ENCODE results near the gene DAND5.

Gene DAND5

DNA sequence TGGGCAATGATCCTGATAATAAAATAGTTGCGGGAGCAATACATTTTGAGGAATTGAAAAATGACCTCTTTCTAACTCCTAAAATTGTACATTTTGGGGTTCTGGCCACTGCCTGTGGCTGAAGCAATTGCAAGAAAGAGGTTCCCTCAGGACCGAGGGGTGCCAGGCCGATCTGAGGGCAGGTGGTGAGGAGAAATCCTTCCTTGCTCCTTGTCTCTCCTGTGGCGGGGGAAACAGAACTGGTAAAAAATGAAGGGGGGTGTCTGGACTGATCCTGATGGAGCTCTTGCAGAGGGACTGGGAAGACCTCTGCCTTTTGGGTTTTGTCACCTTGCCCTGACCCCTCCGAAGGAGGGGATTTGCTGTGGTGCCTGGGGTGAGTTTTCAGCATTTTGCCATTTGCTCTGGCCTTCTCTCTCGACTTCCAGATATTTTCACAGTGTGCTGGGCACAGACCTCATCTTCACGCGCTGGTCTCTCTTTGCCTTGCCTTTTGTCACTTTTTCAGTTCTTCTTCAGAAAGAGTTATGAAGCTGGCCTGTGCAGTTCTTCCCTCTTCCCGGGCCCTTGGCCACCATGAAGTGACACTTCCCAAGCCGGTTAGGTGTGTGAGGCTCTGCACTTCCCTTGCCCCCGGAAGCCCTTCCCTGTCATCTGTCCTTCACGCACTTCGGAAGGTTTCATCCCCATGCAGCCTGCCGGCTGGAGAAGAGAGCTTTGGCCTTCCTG, 48.1 kb downstream of the DAND5 start:
- no peaks in the 10 kb centered on the region for H3K4me1 ChIP-seq (ENCODE audit: control insufficient read depth, low read length)
- no peaks in the 10 kb centered on the region for H3K9me3 ChIP-seq (ENCODE audit: control insufficient read depth, insufficient read depth, low read length)
- no peaks in the 10 kb centered on the region for H3K9me2 ChIP-seq (replicated peaks; ENCODE audit: control insufficient read depth, low read length)
- no peak overlapping the region for H3K27ac ChIP-seq (ENCODE audit: low read depth, low read length)
- H3K36me3 ChIP-seq (ENCODE audit: control insufficient read depth, low read length), result no peaks in the 10 kb centered on the region
- H4K20me1 ChIP-seq (ENCODE audit: control insufficient read depth, insufficient read depth, low read depth, low read length), result no peaks in the 10 kb centered on the region
- H3K79me2 ChIP-seq (ENCODE audit: control insufficient read depth, low read length), result no peaks in the 10 kb centered on the region
- peaks cover 63% of the 10 kb centered on the region for H3K27me3 ChIP-seq (ENCODE audit: control insufficient read depth, low read length)
- H3F3A ChIP-seq (ENCODE audit: control insufficient read depth, insufficient read depth), result no peaks in the 10 kb centered on the region
- no peak overlapping the region for H3K4me2 ChIP-seq (ENCODE audit: low read length)
- H3K4me3 ChIP-seq (ENCODE audit: low read length), result no peak overlapping the region
- TF ChIP-seq, protein P1, sequence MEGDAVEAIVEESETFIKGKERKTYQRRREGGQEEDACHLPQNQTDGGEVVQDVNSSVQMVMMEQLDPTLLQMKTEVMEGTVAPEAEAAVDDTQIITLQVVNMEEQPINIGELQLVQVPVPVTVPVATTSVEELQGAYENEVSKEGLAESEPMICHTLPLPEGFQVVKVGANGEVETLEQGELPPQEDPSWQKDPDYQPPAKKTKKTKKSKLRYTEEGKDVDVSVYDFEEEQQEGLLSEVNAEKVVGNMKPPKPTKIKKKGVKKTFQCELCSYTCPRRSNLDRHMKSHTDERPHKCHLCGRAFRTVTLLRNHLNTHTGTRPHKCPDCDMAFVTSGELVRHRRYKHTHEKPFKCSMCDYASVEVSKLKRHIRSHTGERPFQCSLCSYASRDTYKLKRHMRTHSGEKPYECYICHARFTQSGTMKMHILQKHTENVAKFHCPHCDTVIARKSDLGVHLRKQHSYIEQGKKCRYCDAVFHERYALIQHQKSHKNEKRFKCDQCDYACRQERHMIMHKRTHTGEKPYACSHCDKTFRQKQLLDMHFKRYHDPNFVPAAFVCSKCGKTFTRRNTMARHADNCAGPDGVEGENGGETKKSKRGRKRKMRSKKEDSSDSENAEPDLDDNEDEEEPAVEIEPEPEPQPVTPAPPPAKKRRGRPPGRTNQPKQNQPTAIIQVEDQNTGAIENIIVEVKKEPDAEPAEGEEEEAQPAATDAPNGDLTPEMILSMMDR (IDR thresholded peaks at IDR 0.05; ENCODE audit: low read depth, low read length, poor library complexity, severe bottlenecking), result no peak
- TF ChIP-seq EZH2phosphoT487 (IDR thresholded peaks at IDR 0.05; ENCODE audit: borderline replicate concordance, low read length), result no peak

DNA sequence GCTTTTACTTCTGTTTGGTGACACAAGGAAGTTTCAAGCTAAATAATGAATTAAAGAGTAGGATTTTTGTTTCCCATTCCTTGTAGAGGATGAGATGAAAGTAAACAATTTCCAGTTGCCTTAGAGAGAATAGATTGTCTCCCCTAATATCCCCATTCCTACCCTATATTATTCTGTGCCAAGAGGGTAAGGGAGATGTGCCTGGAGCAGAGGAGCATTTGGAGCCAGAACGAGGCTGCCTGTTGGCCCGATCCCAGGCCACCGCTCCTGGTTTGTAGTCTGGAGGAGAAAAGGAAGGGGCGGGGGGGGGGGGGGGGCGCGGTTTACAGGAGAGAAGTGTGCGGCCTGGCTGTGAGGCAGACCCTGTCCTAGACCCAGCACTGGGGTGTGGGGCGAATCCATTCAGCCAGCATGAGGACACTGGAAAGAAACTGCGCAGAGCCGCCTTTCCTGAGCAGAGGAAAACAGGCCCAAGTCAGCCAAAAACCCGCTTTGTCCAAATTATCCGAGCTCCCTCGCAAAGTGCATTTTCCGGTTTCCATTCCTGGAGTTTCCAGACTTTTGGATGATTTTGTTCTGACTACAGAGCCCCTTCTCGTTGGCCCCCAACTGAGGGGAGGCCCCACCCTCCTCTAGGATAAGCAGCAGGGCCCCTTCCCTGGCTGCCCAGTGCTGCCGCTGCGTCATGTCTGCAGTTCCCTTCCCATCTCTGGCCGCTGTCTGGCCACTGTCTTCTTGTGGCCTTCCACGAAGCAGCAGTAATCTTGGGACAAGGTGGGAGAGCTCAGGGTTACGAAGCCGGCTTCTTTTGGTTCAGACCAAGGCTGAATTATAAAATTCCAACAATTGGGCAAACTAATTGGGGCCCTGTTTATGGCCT, 48.9 kb downstream of the DAND5 start:
- H3K79me2 ChIP-seq (ENCODE audit: control insufficient read depth, low read length), result no peaks in the 10 kb centered on the region

GRCh38 chr19:13019332-13019731, 50.0 kb downstream of the DAND5 start:
- Histone ChIP-seq H3K79me2 (ENCODE audit: control insufficient read depth, low read length) (no peaks in the 10 kb centered on the region), H3F3A (ENCODE audit: control insufficient read depth, insufficient read depth) (no peaks in the 10 kb centered on the region), H3K9me2 (replicated peaks; ENCODE audit: control insufficient read depth, low read length) (no peaks in the 10 kb centered on the region), H3K4me2 (ENCODE audit: low read length) (no peak overlapping the region), H4K20me1 (ENCODE audit: control insufficient read depth, insufficient read depth, low read depth, low read length) (no peaks in the 10 kb centered on the region), H3K27me3 (ENCODE audit: control insufficient read depth, low read length) (peaks cover 60% of the 10 kb centered on the region), H3K36me3 (ENCODE audit: control insufficient read depth, low read length) (no peaks in the 10 kb centered on the region), H3K4me1 (ENCODE audit: control insufficient read depth, low read length) (peaks cover 6% of the 10 kb centered on the region; the same call in 1 of the 2 replicates), H3K27ac (ENCODE audit: low read depth, low read length) (no peak overlapping the region), H3K4me3 (ENCODE audit: low read length) (no peak overlapping the region), H3K9me3 (ENCODE audit: control insufficient read depth, insufficient read depth, low read length) (no peaks in the 10 kb centered on the region)
- TF ChIP-seq, protein P1 (IDR thresholded peaks at IDR 0.05; ENCODE audit: low read depth, low read length, poor library complexity, severe bottlenecking), result no peak
- no peak for TF ChIP-seq EZH2phosphoT487 (IDR thresholded peaks at IDR 0.05; ENCODE audit: borderline replicate concordance, low read length)

More for the DNA sequence above, 48.9 kb downstream of the DAND5 start:
- Histone ChIP-seq H3K4me3 (ENCODE audit: low read length) (no peak overlapping the region), H3K36me3 (ENCODE audit: control insufficient read depth, low read length) (no peaks in the 10 kb centered on the region), H3K27ac (ENCODE audit: low read depth, low read length) (no peak overlapping the region), H3K4me1 (ENCODE audit: control insufficient read depth, low read length) (peaks cover 4% of the 10 kb centered on the region; the same call in 1 of the 2 replicates), H3F3A (ENCODE audit: control insufficient read depth, insufficient read depth) (no peaks in the 10 kb centered on the region), H4K20me1 (ENCODE audit: control insufficient read depth, insufficient read depth, low read depth, low read length) (no peaks in the 10 kb centered on the region), H3K9me2 (replicated peaks; ENCODE audit: control insufficient read depth, low read length) (no peaks in the 10 kb centered on the region), H3K4me2 (ENCODE audit: low read length) (no peak overlapping the region), H3K9me3 (ENCODE audit: control insufficient read depth, insufficient read depth, low read length) (no peaks in the 10 kb centered on the region), H3K27me3 (ENCODE audit: control insufficient read depth, low read length) (peaks cover 62% of the 10 kb centered on the region)
- TF ChIP-seq, protein P1 (IDR thresholded peaks at IDR 0.05; ENCODE audit: low read depth, low read length, poor library complexity, severe bottlenecking), result no peak
- TF ChIP-seq EZH2phosphoT487 (IDR thresholded peaks at IDR 0.05; ENCODE audit: borderline replicate concordance, low read length), result no peak
